Neural cell (in vitro differentiated cells): ENCODE measurements around the gene CCKAR. TPM values are rescaled to one million over a fixed set of nuclear protein-coding genes. Genes with fewer than 3 reads are reported as not detected.

Experiments
- H2AFZ ChIP-seq: fragments of 200-600, 300-800 bp; sonication (generic), shearing (Covaris generic); 2 replicates; pipeline ENCODE4 v1.6.0; 2014; ENCODE audit warnings: low read depth, mild to moderate bottlenecking, antibody characterized with exemption, low read length, moderate library complexity
- H3F3A ChIP-seq: fragments of 200-600 bp; shearing (Covaris generic); 2 replicates; pipeline ENCODE4 v1.6.1; 2016; ENCODE audit warnings: mild to moderate bottlenecking, moderate library complexity, mixed read lengths, antibody characterized with exemption, low read length; ENCODE audit not compliant: insufficient read depth, poor library complexity, severe bottlenecking
- H3K27ac ChIP-seq: fragments of 200-600, 300-800 bp; sonication (generic), shearing (Covaris generic); 2 replicates; pipeline ENCODE4 v1.5.1; 2014; ENCODE audit warnings: mild to moderate bottlenecking, low read length, moderate library complexity
- H3K27me3 ChIP-seq: fragments of 300-800, 200-600 bp; sonication (generic), shearing (Covaris generic); 2 replicates; pipeline ENCODE4 v1.6.0; 2014; ENCODE audit warnings: mild to moderate bottlenecking, low read depth, low read length, moderate library complexity; ENCODE audit not compliant: insufficient read depth
- H3K36me3 ChIP-seq: fragments of 300-800, 200-600 bp; sonication (generic), shearing (Covaris generic); 2 replicates; pipeline ENCODE4 v1.5.1; 2014; ENCODE audit warnings: mild to moderate bottlenecking, antibody characterized with exemption, low read length, moderate library complexity; ENCODE audit not compliant: insufficient read depth
- H3K4me2 ChIP-seq: fragments of 300-800, 200-600 bp; sonication (generic), shearing (Covaris generic); 2 replicates; pipeline ENCODE4 v1.6.0; 2014; ENCODE audit warnings: mild to moderate bottlenecking, low read length
- H3K4me3 ChIP-seq: fragments of 300-800, 200-600 bp; sonication (generic), shearing (Covaris generic); 2 replicates; pipeline ENCODE4 v1.5.1; 2014; ENCODE audit warnings: mild to moderate bottlenecking, low read length, moderate library complexity
- H3K79me2 ChIP-seq: fragments of 200-600 bp; shearing (Covaris generic); replicated peaks from 2 replicates; pipeline ENCODE4 v1.6.0; 2014; ENCODE audit warnings: mild to moderate bottlenecking, low read length, moderate library complexity; ENCODE audit not compliant: insufficient read depth
- H3K9ac ChIP-seq: fragments of 300-800, 200-600 bp; sonication (generic), shearing (Covaris generic); 2 replicates; pipeline ENCODE4 v1.6.1; 2016; ENCODE audit warnings: mild to moderate bottlenecking, low read length, mixed read lengths
- H3K9me2 ChIP-seq: fragments of 200-600 bp; shearing (Covaris generic); 2 replicates; pipeline ENCODE4 v1.6.1; 2016; ENCODE audit warnings: mild to moderate bottlenecking, low read length, mixed read lengths; ENCODE audit not compliant: insufficient read depth
- H3K9me3 ChIP-seq: fragments of 200-600, 300-800 bp; sonication (generic), shearing (Covaris generic); 2 replicates; pipeline ENCODE4 v1.6.1; 2016; ENCODE audit warnings: mild to moderate bottlenecking, mixed run types, low read length, moderate library complexity, mixed read lengths
- H4K20me1 ChIP-seq: fragments of 200-600 bp; shearing (Covaris generic); 2 replicates; pipeline ENCODE4 v1.6.1; 2016; ENCODE audit warnings: mild to moderate bottlenecking, mixed run types; ENCODE audit not compliant: insufficient read depth
- CTCF ChIP-seq: fragments of 450-650 bp; IDR thresholded peaks from 2 replicates; pipeline ENCODE4 v1.5.1; 2014; ENCODE audit warnings: antibody characterized with exemption, mild to moderate bottlenecking, moderate library complexity; ENCODE audit not compliant: poor library complexity, severe bottlenecking
- EP300 ChIP-seq: fragments of 450-650 bp; conservative IDR thresholded peaks from 2 replicates; pipeline ENCODE4 v1.6.1; 2014; ENCODE audit warnings: antibody characterized with exemption, mild to moderate bottlenecking, moderate library complexity; ENCODE audit not compliant: poor library complexity, severe bottlenecking
- EZH2 ChIP-seq: fragments of 200-600, 300-800 bp; shearing (Covaris generic), sonication (generic); IDR thresholded peaks from 2 replicates; pipeline ENCODE4 v1.6.1; 2014; ENCODE audit warnings: antibody characterized with exemption, low read length, borderline replicate concordance, mild to moderate bottlenecking; ENCODE audit not compliant: insufficient read depth, poor library complexity, severe bottlenecking
- MXI1 ChIP-seq: fragments of 450-650 bp; conservative IDR thresholded peaks from 2 replicates; pipeline ENCODE4 v1.6.1; 2014; ENCODE audit warnings: antibody characterized with exemption, mild to moderate bottlenecking; ENCODE audit not compliant: poor library complexity, severe bottlenecking
- POLR2AphosphoS5 ChIP-seq: IDR thresholded peaks from 2 replicates; pipeline ENCODE4 v1.6.1; 2012
- RAD21 ChIP-seq: fragments of 450-650 bp; conservative IDR thresholded peaks from 2 replicates; pipeline ENCODE4 v1.6.1; 2014; ENCODE audit warnings: antibody characterized with exemption, mild to moderate bottlenecking, moderate library complexity
- SMC3 ChIP-seq: fragments of 450-650 bp; conservative IDR thresholded peaks from 2 replicates; pipeline ENCODE4 v1.6.1; 2014; ENCODE audit warnings: antibody characterized with exemption, mild to moderate bottlenecking, moderate library complexity; ENCODE audit not compliant: poor library complexity
- TAF1 ChIP-seq: IDR thresholded peaks from 2 replicates; pipeline ENCODE4 v1.6.1; 2012; ENCODE audit warnings: low read depth
- polyA plus RNA-seq: library from polyadenylated mRNA; depleted of rRNA; stranded (reverse); fragments of >200 nt; gene quantifications from 2 replicates; pipeline ENCODE4 v1.2.3, GENCODE V29; 2014
- TF ChIP-seq, protein P1 (sequence below): IDR thresholded peaks from 2 replicates; pipeline ENCODE4 v1.6.1; 2012; ENCODE audit warnings: borderline replicate concordance

CCKAR gene
- polyA plus RNA-seq, 1 donor from 2014 or later: not detected

DNA sequence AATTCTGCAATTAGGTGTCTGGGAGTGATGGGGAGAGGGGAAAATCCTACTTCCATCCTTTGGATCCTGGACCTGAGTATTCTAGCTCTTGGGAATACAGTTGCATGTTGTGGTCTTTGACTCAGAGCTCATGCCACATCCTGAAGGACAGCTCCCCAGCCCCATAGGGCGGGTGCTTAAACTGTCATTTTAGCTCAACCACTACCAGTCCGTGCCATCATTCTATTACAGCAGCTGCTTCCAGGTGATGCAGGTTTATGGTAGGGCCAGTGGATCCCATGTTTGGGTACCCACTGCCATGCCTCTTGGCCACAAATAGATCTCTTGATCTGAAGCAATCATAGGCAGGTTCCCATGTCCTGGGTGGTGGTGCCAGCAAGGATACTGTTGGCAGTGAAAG is 34.7 kb downstream of the CCKAR start:
- no peak for TF ChIP-seq TAF1
- no peak for TF ChIP-seq SMC3
- TF ChIP-seq POLR2AphosphoS5: no peak
- TF ChIP-seq EZH2: no peak
- TF ChIP-seq EP300: no peak
- TF ChIP-seq RAD21: no peak
- TF ChIP-seq MXI1: no peak
- no peak for TF ChIP-seq CTCF
- no peak overlapping the region for H2AFZ ChIP-seq
- H3K27me3 ChIP-seq: no peaks in the 10 kb centered on the region
- no peaks in the 10 kb centered on the region for H3F3A ChIP-seq
- no peaks in the 10 kb centered on the region for H3K9me3 ChIP-seq
- H3K36me3 ChIP-seq: no peaks in the 10 kb centered on the region
- H3K9ac ChIP-seq: no peak overlapping the region
- H3K79me2 ChIP-seq: no peaks in the 10 kb centered on the region
- H3K4me2 ChIP-seq: no peak overlapping the region
- H3K4me3 ChIP-seq: no peak overlapping the region
- no peak overlapping the region for H3K27ac ChIP-seq
- no peaks in the 10 kb centered on the region for H4K20me1 ChIP-seq
- no peaks in the 10 kb centered on the region for H3K9me2 ChIP-seq

- H3K4me2 ChIP-seq: no peak overlapping the region
- no peaks in the 10 kb centered on the region for H3K36me3 ChIP-seq
- no peaks in the 10 kb centered on the region for H3K9me3 ChIP-seq
- H3K4me3 ChIP-seq: no peak overlapping the region
- no peak overlapping the region for H3K9ac ChIP-seq
- no peak for TF ChIP-seq CTCF
- no peak for TF ChIP-seq SMC3
- TF ChIP-seq, protein P1, sequence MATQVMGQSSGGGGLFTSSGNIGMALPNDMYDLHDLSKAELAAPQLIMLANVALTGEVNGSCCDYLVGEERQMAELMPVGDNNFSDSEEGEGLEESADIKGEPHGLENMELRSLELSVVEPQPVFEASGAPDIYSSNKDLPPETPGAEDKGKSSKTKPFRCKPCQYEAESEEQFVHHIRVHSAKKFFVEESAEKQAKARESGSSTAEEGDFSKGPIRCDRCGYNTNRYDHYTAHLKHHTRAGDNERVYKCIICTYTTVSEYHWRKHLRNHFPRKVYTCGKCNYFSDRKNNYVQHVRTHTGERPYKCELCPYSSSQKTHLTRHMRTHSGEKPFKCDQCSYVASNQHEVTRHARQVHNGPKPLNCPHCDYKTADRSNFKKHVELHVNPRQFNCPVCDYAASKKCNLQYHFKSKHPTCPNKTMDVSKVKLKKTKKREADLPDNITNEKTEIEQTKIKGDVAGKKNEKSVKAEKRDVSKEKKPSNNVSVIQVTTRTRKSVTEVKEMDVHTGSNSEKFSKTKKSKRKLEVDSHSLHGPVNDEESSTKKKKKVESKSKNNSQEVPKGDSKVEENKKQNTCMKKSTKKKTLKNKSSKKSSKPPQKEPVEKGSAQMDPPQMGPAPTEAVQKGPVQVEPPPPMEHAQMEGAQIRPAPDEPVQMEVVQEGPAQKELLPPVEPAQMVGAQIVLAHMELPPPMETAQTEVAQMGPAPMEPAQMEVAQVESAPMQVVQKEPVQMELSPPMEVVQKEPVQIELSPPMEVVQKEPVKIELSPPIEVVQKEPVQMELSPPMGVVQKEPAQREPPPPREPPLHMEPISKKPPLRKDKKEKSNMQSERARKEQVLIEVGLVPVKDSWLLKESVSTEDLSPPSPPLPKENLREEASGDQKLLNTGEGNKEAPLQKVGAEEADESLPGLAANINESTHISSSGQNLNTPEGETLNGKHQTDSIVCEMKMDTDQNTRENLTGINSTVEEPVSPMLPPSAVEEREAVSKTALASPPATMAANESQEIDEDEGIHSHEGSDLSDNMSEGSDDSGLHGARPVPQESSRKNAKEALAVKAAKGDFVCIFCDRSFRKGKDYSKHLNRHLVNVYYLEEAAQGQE: no peak
- no peak for TF ChIP-seq MXI1
- no peak for TF ChIP-seq POLR2AphosphoS5
- TF ChIP-seq TAF1: no peak
- no peak for TF ChIP-seq EP300
- TF ChIP-seq RAD21: no peak
- no peak for TF ChIP-seq EZH2
- no peaks in the 10 kb centered on the region for H3K9me2 ChIP-seq
- H3K27ac ChIP-seq: no peak overlapping the region
- H3K79me2 ChIP-seq: no peaks in the 10 kb centered on the region
- no peak overlapping the region for H2AFZ ChIP-seq
- H4K20me1 ChIP-seq: no peaks in the 10 kb centered on the region
- H3F3A ChIP-seq: no peaks in the 10 kb centered on the region
- H3K27me3 ChIP-seq: no peaks in the 10 kb centered on the region
Measured at GRCh38 chr4:26454961-26455360, 35.3 kb downstream of the CCKAR start.
